ENCODE results near the gene CLEC10A.

DNA sequence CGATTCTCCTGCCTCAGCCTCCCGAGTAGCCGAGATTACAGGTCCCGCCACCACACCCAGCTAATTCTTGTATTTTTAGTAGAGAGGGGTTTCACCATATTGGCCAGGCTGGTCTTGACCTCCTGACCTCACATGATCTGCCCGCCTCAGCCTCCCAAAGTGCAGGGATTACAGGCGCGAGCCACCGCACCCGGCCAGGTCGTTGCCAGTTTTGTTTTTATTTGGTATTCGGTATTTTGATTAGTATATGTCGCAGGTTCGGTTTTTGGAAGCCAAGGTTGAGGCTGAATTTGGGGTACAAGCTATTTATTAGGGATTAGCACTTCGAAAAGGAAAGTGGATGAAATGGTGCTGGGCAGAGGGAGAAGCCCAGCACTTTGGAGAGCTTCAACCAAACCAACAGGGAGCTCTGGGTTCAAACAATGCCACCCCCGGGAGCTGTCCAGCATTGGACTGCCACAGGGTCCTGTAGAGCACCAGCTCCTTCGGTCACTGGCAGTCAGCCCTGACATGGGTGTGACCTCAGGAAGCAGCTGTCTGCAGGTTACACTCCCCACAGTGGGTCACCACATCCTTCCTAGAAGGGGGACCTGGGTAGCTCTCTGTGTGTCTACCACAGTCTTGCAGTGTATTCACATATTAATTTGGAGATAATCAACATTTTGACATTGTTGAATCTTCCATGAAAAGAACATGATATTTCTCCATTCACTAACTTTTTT, 1.5 kb upstream of the CLEC10A start:
- TF ChIP-seq RARB (CRISPR knock-in tag; IDR thresholded peaks at IDR 0.05) = no peak
- no peak for TF ChIP-seq GLIS3 (CRISPR knock-in tag; IDR thresholded peaks at IDR 0.05)
- TF ChIP-seq TOX (CRISPR knock-in tag; IDR thresholded peaks at IDR 0.05; ENCODE audit: borderline replicate concordance) = no peak
- TF ChIP-seq ESRRG (CRISPR knock-in tag; IDR thresholded peaks at IDR 0.05) = no peak
- TF ChIP-seq, protein P1, sequence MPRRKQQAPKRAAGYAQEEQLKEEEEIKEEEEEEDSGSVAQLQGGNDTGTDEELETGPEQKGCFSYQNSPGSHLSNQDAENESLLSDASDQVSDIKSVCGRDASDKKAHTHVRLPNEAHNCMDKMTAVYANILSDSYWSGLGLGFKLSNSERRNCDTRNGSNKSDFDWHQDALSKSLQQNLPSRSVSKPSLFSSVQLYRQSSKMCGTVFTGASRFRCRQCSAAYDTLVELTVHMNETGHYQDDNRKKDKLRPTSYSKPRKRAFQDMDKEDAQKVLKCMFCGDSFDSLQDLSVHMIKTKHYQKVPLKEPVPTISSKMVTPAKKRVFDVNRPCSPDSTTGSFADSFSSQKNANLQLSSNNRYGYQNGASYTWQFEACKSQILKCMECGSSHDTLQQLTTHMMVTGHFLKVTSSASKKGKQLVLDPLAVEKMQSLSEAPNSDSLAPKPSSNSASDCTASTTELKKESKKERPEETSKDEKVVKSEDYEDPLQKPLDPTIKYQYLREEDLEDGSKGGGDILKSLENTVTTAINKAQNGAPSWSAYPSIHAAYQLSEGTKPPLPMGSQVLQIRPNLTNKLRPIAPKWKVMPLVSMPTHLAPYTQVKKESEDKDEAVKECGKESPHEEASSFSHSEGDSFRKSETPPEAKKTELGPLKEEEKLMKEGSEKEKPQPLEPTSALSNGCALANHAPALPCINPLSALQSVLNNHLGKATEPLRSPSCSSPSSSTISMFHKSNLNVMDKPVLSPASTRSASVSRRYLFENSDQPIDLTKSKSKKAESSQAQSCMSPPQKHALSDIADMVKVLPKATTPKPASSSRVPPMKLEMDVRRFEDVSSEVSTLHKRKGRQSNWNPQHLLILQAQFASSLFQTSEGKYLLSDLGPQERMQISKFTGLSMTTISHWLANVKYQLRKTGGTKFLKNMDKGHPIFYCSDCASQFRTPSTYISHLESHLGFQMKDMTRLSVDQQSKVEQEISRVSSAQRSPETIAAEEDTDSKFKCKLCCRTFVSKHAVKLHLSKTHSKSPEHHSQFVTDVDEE (CRISPR knock-in tag; IDR thresholded peaks at IDR 0.05) = no peak
- TF ChIP-seq ZNF565 (CRISPR knock-in tag; conservative IDR thresholded peaks at IDR 0.05; ENCODE audit: low read depth) = no peak
- TF ChIP-seq, protein P2, sequence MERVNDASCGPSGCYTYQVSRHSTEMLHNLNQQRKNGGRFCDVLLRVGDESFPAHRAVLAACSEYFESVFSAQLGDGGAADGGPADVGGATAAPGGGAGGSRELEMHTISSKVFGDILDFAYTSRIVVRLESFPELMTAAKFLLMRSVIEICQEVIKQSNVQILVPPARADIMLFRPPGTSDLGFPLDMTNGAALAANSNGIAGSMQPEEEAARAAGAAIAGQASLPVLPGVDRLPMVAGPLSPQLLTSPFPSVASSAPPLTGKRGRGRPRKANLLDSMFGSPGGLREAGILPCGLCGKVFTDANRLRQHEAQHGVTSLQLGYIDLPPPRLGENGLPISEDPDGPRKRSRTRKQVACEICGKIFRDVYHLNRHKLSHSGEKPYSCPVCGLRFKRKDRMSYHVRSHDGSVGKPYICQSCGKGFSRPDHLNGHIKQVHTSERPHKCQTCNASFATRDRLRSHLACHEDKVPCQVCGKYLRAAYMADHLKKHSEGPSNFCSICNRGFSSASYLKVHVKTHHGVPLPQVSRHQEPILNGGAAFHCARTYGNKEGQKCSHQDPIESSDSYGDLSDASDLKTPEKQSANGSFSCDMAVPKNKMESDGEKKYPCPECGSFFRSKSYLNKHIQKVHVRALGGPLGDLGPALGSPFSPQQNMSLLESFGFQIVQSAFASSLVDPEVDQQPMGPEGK (CRISPR knock-in tag; IDR thresholded peaks at IDR 0.05; ENCODE audit: borderline replicate concordance) = no peak
- TF ChIP-seq ISL1 (CRISPR knock-in tag; IDR thresholded peaks at IDR 0.05) = no peak
- TF ChIP-seq, protein P3, sequence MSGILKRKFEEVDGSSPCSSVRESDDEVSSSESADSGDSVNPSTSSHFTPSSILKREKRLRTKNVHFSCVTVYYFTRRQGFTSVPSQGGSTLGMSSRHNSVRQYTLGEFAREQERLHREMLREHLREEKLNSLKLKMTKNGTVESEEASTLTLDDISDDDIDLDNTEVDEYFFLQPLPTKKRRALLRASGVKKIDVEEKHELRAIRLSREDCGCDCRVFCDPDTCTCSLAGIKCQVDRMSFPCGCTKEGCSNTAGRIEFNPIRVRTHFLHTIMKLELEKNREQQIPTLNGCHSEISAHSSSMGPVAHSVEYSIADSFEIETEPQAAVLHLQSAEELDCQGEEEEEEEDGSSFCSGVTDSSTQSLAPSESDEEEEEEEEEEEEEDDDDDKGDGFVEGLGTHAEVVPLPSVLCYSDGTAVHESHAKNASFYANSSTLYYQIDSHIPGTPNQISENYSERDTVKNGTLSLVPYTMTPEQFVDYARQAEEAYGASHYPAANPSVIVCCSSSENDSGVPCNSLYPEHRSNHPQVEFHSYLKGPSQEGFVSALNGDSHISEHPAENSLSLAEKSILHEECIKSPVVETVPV (CRISPR knock-in tag; IDR thresholded peaks at IDR 0.05) = no peak
- no peak for TF ChIP-seq ZFP3 (CRISPR knock-in tag; IDR thresholded peaks at IDR 0.05)
- no peak for TF ChIP-seq CSDC2 (CRISPR knock-in tag; IDR thresholded peaks at IDR 0.05)
- no peak for TF ChIP-seq ARNTL (CRISPR knock-in tag; IDR thresholded peaks at IDR 0.05; ENCODE audit: borderline replicate concordance, low read depth)
- TF ChIP-seq, protein P4, sequence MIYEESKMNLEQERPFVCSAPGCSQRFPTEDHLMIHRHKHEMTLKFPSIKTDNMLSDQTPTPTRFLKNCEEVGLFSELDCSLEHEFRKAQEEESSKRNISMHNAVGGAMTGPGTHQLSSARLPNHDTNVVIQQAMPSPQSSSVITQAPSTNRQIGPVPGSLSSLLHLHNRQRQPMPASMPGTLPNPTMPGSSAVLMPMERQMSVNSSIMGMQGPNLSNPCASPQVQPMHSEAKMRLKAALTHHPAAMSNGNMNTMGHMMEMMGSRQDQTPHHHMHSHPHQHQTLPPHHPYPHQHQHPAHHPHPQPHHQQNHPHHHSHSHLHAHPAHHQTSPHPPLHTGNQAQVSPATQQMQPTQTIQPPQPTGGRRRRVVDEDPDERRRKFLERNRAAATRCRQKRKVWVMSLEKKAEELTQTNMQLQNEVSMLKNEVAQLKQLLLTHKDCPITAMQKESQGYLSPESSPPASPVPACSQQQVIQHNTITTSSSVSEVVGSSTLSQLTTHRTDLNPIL (CRISPR knock-in tag; IDR thresholded peaks at IDR 0.05; ENCODE audit: low read depth) = no peak

Measured in SK-N-SH treated with all-trans-retinoic acid at 6 μM for 48 hours (cell line).